Keratinocyte (primary cell): ENCODE data around the gene NFE2L1. TPM values are rescaled to one million over a fixed set of nuclear protein-coding genes. Genes with fewer than 3 reads are reported as not detected.

ENCODE experiments used
- DNase-seq: peaks from one replicate; pipeline ENCODE4 v3.0.0-alpha.2; 2011; ENCODE audit warnings: low read depth, missing footprints, low spot score
- FAIRE-seq: peaks from 2 replicates; lab custom pipeline; 2011; peaks lifted over from hg19 to GRCh38; lab: Jason Lieb, UNC
- H2AFZ ChIP-seq: 2 replicates; pipeline ENCODE4 v1.6.0; 2012; ENCODE audit warnings: low read length, control low read depth, inconsistent platforms; ENCODE audit not compliant: control insufficient read depth
- H3K27ac ChIP-seq: 2 replicates; pipeline ENCODE4 v1.5.1; 2011; ENCODE audit warnings: low read length; ENCODE audit not compliant: control insufficient read depth, insufficient read depth
- H3K27me3 ChIP-seq: 3 replicates; pipeline ENCODE4 v1.6.0; 2011; ENCODE audit warnings: low read length; ENCODE audit not compliant: control insufficient read depth, insufficient read depth; ENCODE audit errors: extremely low read depth
- H3K36me3 ChIP-seq, 2 experiments: 2 replicates in 1 of 2; 3 replicates in 1 of 2; pipeline ENCODE4 v1.5.1; 2011; ENCODE audit warnings: low read length in 2 of 2, mild to moderate bottlenecking in 1 of 2; ENCODE audit not compliant: control insufficient read depth in 2 of 2, insufficient read depth in 2 of 2; ENCODE audit errors: extremely low read depth in 1 of 2
- H3K4me1 ChIP-seq: 3 replicates; pipeline ENCODE4 v1.5.1; 2011; ENCODE audit warnings: low read length; ENCODE audit not compliant: control insufficient read depth, insufficient read depth; ENCODE audit errors: extremely low read depth
- H3K4me2 ChIP-seq: 3 replicates; pipeline ENCODE4 v1.6.0; 2011; ENCODE audit warnings: low read depth, low read length; ENCODE audit not compliant: control insufficient read depth, insufficient read depth; ENCODE audit errors: extremely low read depth
- H3K4me3 ChIP-seq, 3 experiments: fragments of 200-600 bp in 1 of 3; sonication (generic) in 1 of 3; 2 replicates in 2 of 3; 3 replicates in 1 of 3; pipeline ENCODE4 v1.5.1; 2011 to 2016; ENCODE audit warnings: low read length in 3 of 3, mild to moderate bottlenecking in 3 of 3, control low read depth in 2 of 3, inconsistent platforms in 1 of 3, low read depth in 1 of 3, mixed read lengths in 1 of 3, mixed run types in 1 of 3, moderate library complexity in 1 of 3; ENCODE audit not compliant: control insufficient read depth in 2 of 3, insufficient read depth in 2 of 3; ENCODE audit errors: extremely low read depth in 1 of 3
- H3K79me2 ChIP-seq: 2 replicates; pipeline ENCODE4 v1.6.0; 2012; ENCODE audit warnings: low read length; ENCODE audit not compliant: control insufficient read depth, insufficient read depth
- H3K9ac ChIP-seq: 3 replicates; pipeline ENCODE4 v1.6.0; 2011; ENCODE audit warnings: low read length; ENCODE audit not compliant: control insufficient read depth, insufficient read depth; ENCODE audit errors: extremely low read depth
- H3K9me1 ChIP-seq: 3 replicates; pipeline ENCODE4 v1.6.0; 2011; ENCODE audit warnings: low read length; ENCODE audit not compliant: control insufficient read depth, insufficient read depth; ENCODE audit errors: extremely low read depth
- H3K9me3 ChIP-seq: 2 replicates; pipeline ENCODE4 v1.5.1; 2012; ENCODE audit warnings: low read depth, low read length; ENCODE audit not compliant: control insufficient read depth
- H4K20me1 ChIP-seq: 3 replicates; pipeline ENCODE4 v1.6.0; 2011; ENCODE audit warnings: low read length; ENCODE audit not compliant: control insufficient read depth, insufficient read depth; ENCODE audit errors: extremely low read depth
- CTCF ChIP-seq, 3 experiments: IDR thresholded peaks in 1 of 3; conservative IDR thresholded peaks in 1 of 3; optimal IDR thresholded peaks in 1 of 3; 2 replicates in 2 of 3; 3 replicates in 1 of 3; pipeline versions ENCODE3 to v1.5.1; 2011; ENCODE audit warnings: low read length in 3 of 3, mild to moderate bottlenecking in 3 of 3, moderate library complexity in 2 of 3, control low read depth in 1 of 3, inconsistent platforms in 1 of 3; ENCODE audit not compliant: insufficient read depth in 2 of 3; ENCODE audit errors: extremely low read depth in 1 of 3
- EZH2 ChIP-seq: IDR thresholded peaks from one replicate; pipeline ENCODE4 v1.6.1; 2012; ENCODE audit warnings: inconsistent platforms, mild to moderate bottlenecking, low read length, moderate library complexity
- dilution Hi-C: fragments of 300-500 bp; cut with MboI; formaldehyde crosslinking; loops from one replicate; pipeline ENCODE4 v1.7.0; 2020; ENCODE audit warnings: low sequenced_read_pairs; ENCODE audit not compliant: extremely low pct_ligation_motif_present
- polyA plus RNA-seq, 5 experiments: library from polyadenylated mRNA; depleted of rRNA in 3 of 5; stranded (reverse) in 3 of 5; stranded (forward) in 1 of 5; unstranded in 1 of 5; fragments of >200 nt; gene quantifications; 1 replicate in 1 of 5; 2 replicates in 3 of 5; 3 replicates in 1 of 5; pipeline versions ENCODE4 v1.2.1 to v1.2.3, GENCODE V29; 2011 to 2012; ENCODE audit warnings: missing spikeins in 2 of 5, low read depth in 1 of 5, low replicate concordance in 1 of 5

The NFE2L1 gene
- polyA plus RNA-seq, 1 donor (not counting 4 experiments of a cell fraction or from before 2014, with no cell fraction given), result 208 TPM

GRCh38 chr17:48047113-48047740, 932 bp upstream of the NFE2L1 start:
- Histone ChIP-seq H3K27me3 (no peaks in the 10 kb centered on the region), H3K36me3 (peaks cover 0 to 17% of the 10 kb centered on the region in 2 experiments), H3K4me1 (peaks cover 61% of the 10 kb centered on the region), H3K9me3 (no peaks in the 10 kb centered on the region), H3K9me1 (no peaks in the 10 kb centered on the region), H3K9ac (peak overlapping the region; percentile 86), H3K4me2 (peak overlapping the region; percentile 97), H4K20me1 (peaks cover 8% of the 10 kb centered on the region), H3K79me2 (peaks cover 33% of the 10 kb centered on the region), H2AFZ (peak overlapping the region; percentile 74), H3K4me3 (peak overlapping the region; percentile 72 to 93 (median 80)), H3K27ac (peak overlapping the region; percentile 93)
- TF ChIP-seq CTCF (optimal IDR thresholded peaks at IDR 0.05 in 1 of 3, IDR thresholded peaks at IDR 0.05 in 1 of 3, conservative IDR thresholded peaks at IDR 0.05 in 1 of 3; ENCODE audit: extremely low read depth in 1 of 3, insufficient read depth in 2 of 3, low read length in 3 of 3) (no peak), EZH2 (no peak)
- FAIRE-seq (no peak), DNase-seq (no peak)
- dilution Hi-C loops, result no loop called here

- H3K27ac ChIP-seq, result peak overlapping the region; percentile 93
- H3K4me3 ChIP-seq, result peak overlapping the region; percentile 69 to 86 (median 72)
- H4K20me1 ChIP-seq, result peaks cover 13% of the 10 kb centered on the region
- H3K4me2 ChIP-seq, result peak overlapping the region; percentile 67
- no peak for FAIRE-seq
- H3K9ac ChIP-seq, result peak overlapping the region; percentile 86
- no peaks in the 10 kb centered on the region for H3K9me1 ChIP-seq
- peaks cover 46% of the 10 kb centered on the region for H3K79me2 ChIP-seq
- H3K9me3 ChIP-seq, result no peaks in the 10 kb centered on the region
- TF ChIP-seq EZH2 (no peak), CTCF (optimal IDR thresholded peaks at IDR 0.05 in 1 of 3, IDR thresholded peaks at IDR 0.05 in 1 of 3, conservative IDR thresholded peaks at IDR 0.05 in 1 of 3; ENCODE audit: extremely low read depth in 1 of 3, insufficient read depth in 2 of 3, low read length in 3 of 3) (peak in 1 of 3 experiments; percentile 13)
- peaks cover 0 to 20% of the 10 kb centered on the region in 2 experiments for H3K36me3 ChIP-seq
- H2AFZ ChIP-seq, result peak overlapping the region; percentile 64
- dilution Hi-C loops, result no loop called here
- peaks cover 66% of the 10 kb centered on the region for H3K4me1 ChIP-seq
- H3K27me3 ChIP-seq, result no peaks in the 10 kb centered on the region
- peak; percentile 90 for DNase-seq
Observed at GRCh38 chr17:48048384-48049126, 396 bp downstream of the NFE2L1 start.
